ENCODE measurements around the gene NUCKS1.

- TF ChIP-seq, protein P1, sequence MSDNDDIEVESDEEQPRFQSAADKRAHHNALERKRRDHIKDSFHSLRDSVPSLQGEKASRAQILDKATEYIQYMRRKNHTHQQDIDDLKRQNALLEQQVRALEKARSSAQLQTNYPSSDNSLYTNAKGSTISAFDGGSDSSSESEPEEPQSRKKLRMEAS (IDR thresholded peaks at IDR 0.05) = no peak
- TF ChIP-seq KDM6A (CRISPR knock-in tag; IDR thresholded peaks at IDR 0.05; ENCODE audit: low read depth) (no peak), TAF1 (CRISPR knock-in tag; IDR thresholded peaks at IDR 0.05) (no peak), TEAD2 (CRISPR knock-in tag; IDR thresholded peaks at IDR 0.05) (no peak), ATF3 (CRISPR knock-in tag; IDR thresholded peaks at IDR 0.05) (no peak)
- TF ChIP-seq, protein P2, sequence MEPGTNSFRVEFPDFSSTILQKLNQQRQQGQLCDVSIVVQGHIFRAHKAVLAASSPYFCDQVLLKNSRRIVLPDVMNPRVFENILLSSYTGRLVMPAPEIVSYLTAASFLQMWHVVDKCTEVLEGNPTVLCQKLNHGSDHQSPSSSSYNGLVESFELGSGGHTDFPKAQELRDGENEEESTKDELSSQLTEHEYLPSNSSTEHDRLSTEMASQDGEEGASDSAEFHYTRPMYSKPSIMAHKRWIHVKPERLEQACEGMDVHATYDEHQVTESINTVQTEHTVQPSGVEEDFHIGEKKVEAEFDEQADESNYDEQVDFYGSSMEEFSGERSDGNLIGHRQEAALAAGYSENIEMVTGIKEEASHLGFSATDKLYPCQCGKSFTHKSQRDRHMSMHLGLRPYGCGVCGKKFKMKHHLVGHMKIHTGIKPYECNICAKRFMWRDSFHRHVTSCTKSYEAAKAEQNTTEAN (CRISPR knock-in tag; conservative IDR thresholded peaks at IDR 0.05) = no peak
Observed at GRCh38 chr1:205764578-205764977, 14.6 kb upstream of the NUCKS1 start.

Data from HepG2 (cell line).